HFFc6 (cell line): Measurements from ENCODE around the gene GAS7. TPM values are rescaled to one million over a fixed set of nuclear protein-coding genes. Genes with fewer than 3 reads are reported as not detected.

Experiments
- DNase-seq: peaks from one replicate; pipeline ENCODE4 v3.0.0-alpha.2; 2018
- H3K27ac Mint-ChIP-seq: 2 replicates; pipeline ENCODE4 v1.8.0; 2020; ENCODE audit warnings: mild to moderate bottlenecking, mixed read lengths
- H3K27me3 Mint-ChIP-seq: 2 replicates; pipeline ENCODE4 v1.8.0; 2021; ENCODE audit warnings: mild to moderate bottlenecking, moderate library complexity, mixed read lengths; ENCODE audit not compliant: insufficient read depth
- H3K36me3 Mint-ChIP-seq: 2 replicates; pipeline ENCODE4 v1.8.0; 2021; ENCODE audit warnings: low read depth, mixed read lengths
- H3K4me1 Mint-ChIP-seq: 2 replicates; pipeline ENCODE4 v1.8.0; 2020; ENCODE audit warnings: low read depth, mixed read lengths
- H3K4me3 Mint-ChIP-seq: 2 replicates; pipeline ENCODE4 v1.8.0; 2020; ENCODE audit warnings: mild to moderate bottlenecking, moderate library complexity, mixed read lengths
- H3K9me3 Mint-ChIP-seq: 2 replicates; pipeline ENCODE4 v1.8.0; 2020; ENCODE audit warnings: mild to moderate bottlenecking, mixed read lengths
- CTCF ChIP-seq: fragments of 200-600 bp; sonication (generic); IDR thresholded peaks from 2 replicates; pipeline ENCODE4 v1.5.0; 2021; ENCODE audit warnings: antibody characterized with exemption, mild to moderate bottlenecking
- total RNA-seq, 6 experiments: library from RNA; stranded (reverse); fragmentation: NEBNext Ultra II Directional; extraction: Animal tissue kit (Norgen Biotek cat#: 25700); gene quantifications; 2 replicates in 1 of 6; 3 replicates in 5 of 6; pipeline ENCODE4 v1.2.3, GENCODE V29; 2021

GAS7 gene
- total RNA-seq, 6 experiments from 2014 or later = 1.4 to 7.4 (median 3.1) TPM

- Mint-ChIP-seq H3K9me3 (peaks cover 9% of the 10 kb centered on the region; the same call in 1 of the 2 replicates), H3K4me1 (peaks cover 26% of the 10 kb centered on the region; the same call in 1 of the 2 replicates), H3K36me3 (no peaks in the 10 kb centered on the region), H3K27me3 (no peaks in the 10 kb centered on the region; the same call in 1 of the 2 replicates), H3K4me3 (no peak overlapping the region; the same call in 1 of the 2 replicates), H3K27ac (no peak overlapping the region)
- TF ChIP-seq CTCF = no peak
- DNase-seq = peak; percentile 39
These were observed 323.0 kb downstream of the GAS7 start for GRCh38 chr17:9875441-9875840.

- Mint-ChIP-seq H3K27me3 (no peaks in the 10 kb centered on the region; the same call in 1 of the 2 replicates), H3K27ac (no peak overlapping the region), H3K36me3 (no peaks in the 10 kb centered on the region), H3K9me3 (peaks cover 3% of the 10 kb centered on the region; the same call in 1 of the 2 replicates), H3K4me3 (no peak overlapping the region), H3K4me1 (peaks cover 18% of the 10 kb centered on the region; the same call in 1 of the 2 replicates)
- DNase-seq = no peak
- TF ChIP-seq CTCF = no peak
These were observed 323.7 kb downstream of the GAS7 start for GRCh38 chr17:9874722-9875121.

- Mint-ChIP-seq H3K9me3 (peaks cover 11% of the 10 kb centered on the region), H3K36me3 (no peaks in the 10 kb centered on the region)
These were observed 325.6 kb downstream of the GAS7 start for GRCh38 chr17:9872852-9873251.

GRCh38 chr17:9868552-9868951 is 329.9 kb downstream of the GAS7 start:
- Mint-ChIP-seq H3K9me3 (peaks cover 33% of the 10 kb centered on the region), H3K27ac (no peak overlapping the region), H3K4me1 (no peaks in the 10 kb centered on the region), H3K27me3 (peaks cover 9% of the 10 kb centered on the region), H3K4me3 (no peak overlapping the region), H3K36me3 (peaks cover 6% of the 10 kb centered on the region; the same call in 1 of the 2 replicates)
- no peak for TF ChIP-seq CTCF
- DNase-seq = no peak

More at GRCh38 chr17:9872852-9873251, 325.6 kb downstream of the GAS7 start:
- H3K27me3 Mint-ChIP-seq = peaks cover 9% of the 10 kb centered on the region
- no peak overlapping the region for H3K27ac Mint-ChIP-seq
- H3K4me1 Mint-ChIP-seq = peaks cover 10% of the 10 kb centered on the region; the same call in 1 of the 2 replicates
- no peak overlapping the region for H3K4me3 Mint-ChIP-seq
- no peak for DNase-seq
- TF ChIP-seq CTCF = no peak

- no peak for TF ChIP-seq CTCF
- peaks cover 42% of the 10 kb centered on the region for H3K9me3 Mint-ChIP-seq
- no peak for DNase-seq
These were observed 332.8 kb downstream of the GAS7 start for GRCh38 chr17:9865586-9865985.

More at GRCh38 chr17:9865586-9865985, 332.8 kb downstream of the GAS7 start:
- Mint-ChIP-seq H3K27ac (no peak overlapping the region), H3K4me3 (no peak overlapping the region), H3K27me3 (peaks cover 18% of the 10 kb centered on the region), H3K36me3 (peaks cover 6% of the 10 kb centered on the region; the same call in 1 of the 2 replicates), H3K4me1 (no peaks in the 10 kb centered on the region)
